GM12878 (cell line): Measurements from ENCODE around the gene HUS1. TPM values are rescaled to one million over a fixed set of nuclear protein-coding genes. Genes with fewer than 3 reads are reported as not detected.
"Not testable (repeated sequence)": the region's sequence is repeated elsewhere in the genome, so short reads cannot be mapped to it uniquely, and the experiment has no call there.

Source experiments
- ATAC-seq: fragments of 200-7000 bp; cut with Tn5 transposase; 3 replicates; pipeline ENCODE4 v1.9.1; 2020; ENCODE audit warnings: mild to moderate bottlenecking, moderate library complexity
- BruUV-seq: library from RNA; stranded (reverse); fragments of 400-500 nt; replicated peaks from 2 replicates; lab custom pipeline; 2021; lab: Mats Ljungman, UMichigan
- CTCF ChIA-PET: fragments of 300-600 bp; sonication (Branson Sonifier 250); formaldehyde crosslinking; extraction: SDS; loops from one replicate; lab custom pipeline; 2021; ENCODE audit warnings: inconsistent platforms; lab: Yijun Ruan, JAX
- POLR2A ChIA-PET: fragments of 350-600 bp; formaldehyde crosslinking; extraction: SDS; loops from one replicate; lab custom pipeline; 2021; ENCODE audit warnings: inconsistent platforms; lab: Charles Lee
- RAD21 ChIA-PET: fragments of 300-600 bp; sonication (Branson Sonifier 250); formaldehyde crosslinking; loops from one replicate; lab custom pipeline; 2023; ENCODE audit warnings: antibody characterized with exemption; ENCODE audit not compliant: unreplicated experiment; lab: Charles Lee
- SMC1A ChIA-PET: fragments of 300-600 bp; sonication (Branson Sonifier 250); formaldehyde crosslinking; loops from one replicate; lab custom pipeline; 2023; ENCODE audit not compliant: unreplicated experiment, uncharacterized antibody; lab: Charles Lee
- DNase-seq: peaks from one replicate; pipeline ENCODE4 v3.0.0-alpha.2; 2011; ENCODE audit warnings: low read depth, low spot score
- FAIRE-seq: peaks from 3 replicates; lab custom pipeline; 2011; peaks lifted over from hg19 to GRCh38; lab: Jason Lieb, UNC
- H2AFZ ChIP-seq: 2 replicates; pipeline ENCODE4 v1.6.0; 2011; ENCODE audit warnings: low read depth, low read length, control low read depth; ENCODE audit not compliant: control insufficient read depth
- H3K27ac ChIP-seq: 2 replicates; pipeline ENCODE4 v1.5.1; 2011; ENCODE audit warnings: control low read depth; ENCODE audit not compliant: control insufficient read depth, insufficient read depth
- H3K27me3 ChIP-seq, 2 experiments: replicated peaks in 1 of 2; 2 replicates each; pipeline versions ENCODE4 v1.6.0 to v1.6.1; 2011; ENCODE audit warnings: low read length in 1 of 2; ENCODE audit not compliant: control insufficient read depth in 2 of 2, insufficient read depth in 2 of 2
- H3K36me3 ChIP-seq, 2 experiments: 2 replicates each; pipeline ENCODE4 v1.5.1; 2011; ENCODE audit warnings: low read length in 1 of 2; ENCODE audit not compliant: control insufficient read depth in 2 of 2, insufficient read depth in 2 of 2
- H3K4me1 ChIP-seq: 2 replicates; pipeline ENCODE4 v1.6.1; 2011; ENCODE audit warnings: mild to moderate bottlenecking, low read length, moderate library complexity, mixed read lengths; ENCODE audit not compliant: control insufficient read depth, insufficient read depth
- H3K4me2 ChIP-seq: 2 replicates; pipeline ENCODE4 v1.6.0; 2011; ENCODE audit warnings: control low read depth; ENCODE audit not compliant: control insufficient read depth, insufficient read depth
- H3K4me3 ChIP-seq: fragments of 200-600 bp; sonication (generic); 2 replicates; pipeline ENCODE4 v1.5.1; 2016
- H3K79me2 ChIP-seq: 2 replicates; pipeline ENCODE4 v1.6.0; 2011; ENCODE audit warnings: low read length; ENCODE audit not compliant: control insufficient read depth, insufficient read depth
- H3K9ac ChIP-seq: 2 replicates; pipeline ENCODE4 v1.8.0; 2011; ENCODE audit warnings: low read length, control low read depth, mixed read lengths; ENCODE audit not compliant: control insufficient read depth, insufficient read depth
- H3K9me3 ChIP-seq: replicated peaks from 3 replicates; pipeline ENCODE4 v1.5.1; 2011; ENCODE audit warnings: mild to moderate bottlenecking, low read length; ENCODE audit not compliant: control insufficient read depth, insufficient read depth
- H4K20me1 ChIP-seq: 2 replicates; pipeline ENCODE4 v1.6.0; 2011; ENCODE audit not compliant: control insufficient read depth, insufficient read depth
- DPF2 ChIP-seq: fragments of 450-650 bp; IDR thresholded peaks from 2 replicates; pipeline ENCODE4 v1.6.1; 2017; ENCODE audit warnings: mild to moderate bottlenecking
- EED ChIP-seq: sonication (generic); IDR thresholded peaks from 2 replicates; pipeline ENCODE4 v1.6.1; 2016; ENCODE audit warnings: antibody characterized with exemption, low read depth
- FOS ChIP-seq: IDR thresholded peaks from 3 replicates; pipeline ENCODE4 v1.6.1; 2011; ENCODE audit warnings: borderline replicate concordance; ENCODE audit not compliant: insufficient read length; ENCODE audit errors: extremely low read depth
- FOXK2 ChIP-seq: fragments of 450-650 bp; IDR thresholded peaks from 2 replicates; pipeline ENCODE4 v1.6.1; 2017; ENCODE audit warnings: mild to moderate bottlenecking, moderate library complexity
- LARP7 ChIP-seq: fragments of 450-650 bp; IDR thresholded peaks from 2 replicates; pipeline ENCODE4 v1.6.1; 2017; ENCODE audit warnings: mild to moderate bottlenecking
- MEF2A ChIP-seq: IDR thresholded peaks from 2 replicates; pipeline ENCODE4 v1.6.1; 2011; ENCODE audit warnings: low read depth, mild to moderate bottlenecking, low read length, moderate library complexity; ENCODE audit not compliant: insufficient read depth
- POLR2A ChIP-seq: IDR thresholded peaks from 2 replicates; pipeline ENCODE4 v1.6.1; 2011; ENCODE audit warnings: low read depth, mild to moderate bottlenecking, low read length
- SMAD5 ChIP-seq: IDR thresholded peaks from 2 replicates; pipeline ENCODE4 v1.6.1; 2016; ENCODE audit warnings: antibody characterized with exemption, low read depth
- STAT3 ChIP-seq: IDR thresholded peaks from 2 replicates; pipeline ENCODE4 v1.6.1; 2011; ENCODE audit warnings: low read depth, low read length, improper control_type of control experiment
- YY1 ChIP-seq: IDR thresholded peaks from 2 replicates; pipeline ENCODE4 v1.6.1; 2011; ENCODE audit warnings: low read depth, mild to moderate bottlenecking, low read length
- ZNF384 ChIP-seq: IDR thresholded peaks from 2 replicates; pipeline ENCODE4 v1.6.1; 2012; ENCODE audit warnings: low read depth, mild to moderate bottlenecking, low read length, improper control_type of control experiment, borderline replicate concordance
- WGBS: methylation state at CpG from one replicate; pipeline ENCODE4 v1.1.6; 2016; ENCODE audit warnings: low lambda C conversion rate; ENCODE audit not compliant: insufficient replicate concordance, insufficient coverage; ENCODE audit errors: missing lambda C conversion rate; 5-methylcytosine and 5-hydroxymethylcytosine counted together
- in situ Hi-C: fragments of 300-500 bp; cut with MboI; formaldehyde crosslinking; loops from 9 replicates; pipeline ENCODE4 v1.14.3; 2018; ENCODE audit warnings: mixed read lengths
- intact Hi-C: fragments of 100-400 bp; cut with micrococcal nuclease; formaldehyde crosslinking; loops from one replicate; pipeline ENCODE4 v1.14.2; 2022; ENCODE audit not compliant: unreplicated experiment
- polyA plus RNA-seq, 11 experiments: library from polyadenylated mRNA; depleted of rRNA in 4 of 11; unstranded in 6 of 11; stranded (reverse) in 5 of 11; fragments of >200 nt; fragmentation: Nextera tagmentation in 4 of 11; fragmentation: Illumina TruSeq in 1 of 11; extraction: Ambion mirVana in 4 of 11; extraction: Trizol in 1 of 11; gene quantifications; 1 replicate in 1 of 11; 2 replicates in 10 of 11; pipeline versions ENCODE4 v1.2.1 to v1.2.3, GENCODE V29; 2011 to 2016; ENCODE audit warnings: inconsistent platforms in 2 of 11, missing spikeins in 2 of 11, low read depth in 1 of 11
- total RNA-seq, 4 experiments: library from RNA; depleted of rRNA in 3 of 4; stranded (reverse); fragments of >200 nt in 3 of 4; fragmentation: Illumina TruSeq in 1 of 4; extraction: Trizol in 1 of 4; gene quantifications; 2 replicates each; pipeline versions ENCODE4 v1.2.1 to v1.2.3, GENCODE V29; 2013 to 2021

Gene HUS1
- total and polyA plus RNA-seq, 10 of the 15 experiments (the other 5 are each of a cell fraction or from before 2014, with no cell fraction given): 10.4 to 35.5 (median 22.6) TPM

GRCh38 chr7:47924266-47924665 is 55.1 kb downstream of the HUS1 start:
- no TSS peak for BruUV-seq
- Histone ChIP-seq H2AFZ (no peak overlapping the region), H3K27ac (no peak overlapping the region), H3K9me3 (no peaks in the 10 kb centered on the region; the same call in 2 of the 3 replicates), H3K27me3 (peaks cover 0 to under 1% of the 10 kb centered on the region in 2 experiments; a peak in 2 of 4 replicates), H3K4me3 (no peak overlapping the region), H3K79me2 (no peaks in the 10 kb centered on the region), H3K4me2 (no peak overlapping the region), H4K20me1 (no peaks in the 10 kb centered on the region), H3K4me1 (peaks cover 5% of the 10 kb centered on the region), H3K9ac (no peak overlapping the region), H3K36me3 (no peaks in the 10 kb centered on the region)
- in situ Hi-C loops: no loop called here
- ATAC-seq (no peak), DNase-seq (no peak), FAIRE-seq (no peak)
- ChIA-PET POLR2A (no interaction called here), RAD21 (no interaction called here), CTCF (no interaction called here), SMC1A (no interaction called here)
- WGBS: 10% methylated on average over 2 of the region's 2 CpGs
- TF ChIP-seq MEF2A: no peak
- no peak for TF ChIP-seq POLR2A
- no peak for TF ChIP-seq STAT3
- TF ChIP-seq SMAD5: no peak
- no peak for TF ChIP-seq YY1
- no peak for TF ChIP-seq DPF2
- TF ChIP-seq FOXK2: no peak
- no peak for TF ChIP-seq ZNF384
- TF ChIP-seq LARP7: no peak
- no peak for TF ChIP-seq FOS
- no peak for TF ChIP-seq EED
- intact Hi-C loops: no loop called here

- ATAC-seq: not testable (repeated sequence)
Measured at GRCh38 chr7:47923081-47923875, 56.1 kb downstream of the HUS1 start.

GRCh38 chr7:47916514-47916913 is 62.9 kb downstream of the HUS1 start:
- SMC1A ChIA-PET: interaction anchor here (1.5 kb wide), 1 partner anchor 28 kb away, joined by 4 read pairs; no protein-coding TSS in a partner anchor
- H4K20me1 ChIP-seq, POLR2A ChIA-PET, BruUV-seq, in situ Hi-C loops, H2AFZ ChIP-seq, DNase-seq, H3K4me3 ChIP-seq, H3K36me3 ChIP-seq, H3K27me3 ChIP-seq, FAIRE-seq, H3K4me1 ChIP-seq, H3K27ac ChIP-seq, H3K79me2 ChIP-seq, intact Hi-C loops, RAD21 ChIA-PET, H3K9me3 ChIP-seq, ATAC-seq, H3K4me2 ChIP-seq, H3K9ac ChIP-seq: not testable (repeated sequence)
- 0% methylated on average over 1 of the region's 1 CpG for WGBS
- CTCF ChIA-PET: interaction anchor here (1.3 kb wide), 1 partner anchor 21 kb away, joined by 3 read pairs; no protein-coding TSS in a partner anchor

More at GRCh38 chr7:47923081-47923875, 56.1 kb downstream of the HUS1 start:
- intact Hi-C loops, H2AFZ ChIP-seq, POLR2A ChIA-PET, in situ Hi-C loops, CTCF ChIA-PET, H3K27ac ChIP-seq, RAD21 ChIA-PET, H3K36me3 ChIP-seq, SMC1A ChIA-PET, H3K4me3 ChIP-seq, H3K9ac ChIP-seq, H3K9me3 ChIP-seq, H3K27me3 ChIP-seq, BruUV-seq, H3K4me1 ChIP-seq, H3K4me2 ChIP-seq, FAIRE-seq, H3K79me2 ChIP-seq, DNase-seq, H4K20me1 ChIP-seq: not testable (repeated sequence)
- 59% methylated on average over 4 of the region's 8 CpGs for WGBS
